Subcutaneous adipose tissue (tissue), 4 donors: ENCODE measurements around the gene KCNH8. TPM values are rescaled to one million over a fixed set of nuclear protein-coding genes. Genes with fewer than 3 reads are reported as not detected.

Source experiments
- total RNA-seq, 4 donors: library from RNA; depleted of rRNA; stranded (reverse); fragments of >200 nt; gene quantifications; one replicate each; pipeline ENCODE4 v1.1.0, GENCODE V29; 2016
- TF ChIP-seq, protein P1 (sequence below): fragments of 450-650 bp; IDR thresholded peaks from one replicate; pipeline ENCODE4 v1.5.1; 2016; ENCODE audit warnings: low read depth, mild to moderate bottlenecking, control low read depth, antibody characterized with exemption, moderate library complexity

Gene KCNH8
- total RNA-seq, 4 donors from 2014 or later = not detected

DNA sequence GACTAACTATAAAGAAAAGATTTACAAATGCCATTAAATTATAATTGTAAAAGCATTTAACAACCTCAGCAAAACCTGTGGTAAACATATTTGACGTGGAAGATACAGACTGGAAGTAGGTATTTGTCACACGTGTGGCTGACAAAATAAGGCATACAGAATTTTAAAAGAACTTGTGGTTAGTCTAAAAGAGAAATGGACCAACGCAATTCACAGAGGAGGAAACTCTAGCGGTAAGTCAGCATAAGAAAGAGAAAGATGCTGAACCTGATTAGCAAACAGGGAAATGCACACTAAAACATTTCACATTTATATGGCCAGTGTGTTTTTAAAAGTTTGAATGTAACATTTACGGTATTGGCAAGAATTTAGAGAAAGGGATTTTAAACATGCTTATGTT is 35.3 kb downstream of the KCNH8 start:
- TF ChIP-seq, protein P1, sequence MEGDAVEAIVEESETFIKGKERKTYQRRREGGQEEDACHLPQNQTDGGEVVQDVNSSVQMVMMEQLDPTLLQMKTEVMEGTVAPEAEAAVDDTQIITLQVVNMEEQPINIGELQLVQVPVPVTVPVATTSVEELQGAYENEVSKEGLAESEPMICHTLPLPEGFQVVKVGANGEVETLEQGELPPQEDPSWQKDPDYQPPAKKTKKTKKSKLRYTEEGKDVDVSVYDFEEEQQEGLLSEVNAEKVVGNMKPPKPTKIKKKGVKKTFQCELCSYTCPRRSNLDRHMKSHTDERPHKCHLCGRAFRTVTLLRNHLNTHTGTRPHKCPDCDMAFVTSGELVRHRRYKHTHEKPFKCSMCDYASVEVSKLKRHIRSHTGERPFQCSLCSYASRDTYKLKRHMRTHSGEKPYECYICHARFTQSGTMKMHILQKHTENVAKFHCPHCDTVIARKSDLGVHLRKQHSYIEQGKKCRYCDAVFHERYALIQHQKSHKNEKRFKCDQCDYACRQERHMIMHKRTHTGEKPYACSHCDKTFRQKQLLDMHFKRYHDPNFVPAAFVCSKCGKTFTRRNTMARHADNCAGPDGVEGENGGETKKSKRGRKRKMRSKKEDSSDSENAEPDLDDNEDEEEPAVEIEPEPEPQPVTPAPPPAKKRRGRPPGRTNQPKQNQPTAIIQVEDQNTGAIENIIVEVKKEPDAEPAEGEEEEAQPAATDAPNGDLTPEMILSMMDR = no peak

DNA sequence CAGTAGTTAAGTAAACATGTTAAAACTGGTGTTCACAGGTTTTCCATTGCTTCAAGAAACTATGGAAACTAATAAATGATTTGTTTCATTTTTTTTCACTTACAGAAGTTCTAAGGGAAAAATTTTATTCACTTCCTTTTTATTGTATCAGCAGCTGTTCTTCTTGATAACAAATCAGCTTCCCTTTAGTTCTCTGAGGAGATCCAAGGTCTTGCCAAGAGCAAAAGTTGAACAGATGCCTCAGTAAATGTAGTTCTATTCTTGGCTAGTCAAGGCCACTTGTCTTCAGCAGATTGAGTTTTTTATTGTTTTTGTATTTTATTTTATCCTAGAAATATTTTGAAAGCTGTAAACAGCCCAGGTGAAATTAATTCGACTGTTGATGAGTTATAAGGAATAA is 41.8 kb downstream of the KCNH8 start:
- TF ChIP-seq, protein P1 = no peak

GRCh38 chr3:19190602-19191001 is 42.3 kb downstream of the KCNH8 start:
- TF ChIP-seq, protein P1 = no peak

DNA sequence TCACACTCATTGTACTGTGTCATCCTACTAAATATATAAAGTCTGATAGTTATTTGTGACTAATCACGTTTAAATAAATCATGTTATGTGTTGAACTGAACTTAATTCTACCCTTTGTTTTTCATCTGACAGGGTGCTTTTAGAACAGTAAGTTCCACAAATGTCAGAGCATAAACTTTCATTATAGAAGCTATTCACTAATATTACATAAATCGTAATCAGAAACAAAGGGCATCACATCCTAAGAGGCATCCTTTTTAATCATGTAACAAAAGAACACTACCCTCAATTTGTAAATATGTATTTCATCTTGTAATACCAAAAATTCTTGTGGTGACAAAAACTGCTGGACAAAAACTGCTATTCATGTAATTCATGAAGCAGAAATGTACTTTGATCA is 50.8 kb downstream of the KCNH8 start:
- TF ChIP-seq, protein P1 = no peak

GRCh38 chr3:19202303-19202702 is 54.0 kb downstream of the KCNH8 start:
- TF ChIP-seq, protein P1 = no peak

DNA sequence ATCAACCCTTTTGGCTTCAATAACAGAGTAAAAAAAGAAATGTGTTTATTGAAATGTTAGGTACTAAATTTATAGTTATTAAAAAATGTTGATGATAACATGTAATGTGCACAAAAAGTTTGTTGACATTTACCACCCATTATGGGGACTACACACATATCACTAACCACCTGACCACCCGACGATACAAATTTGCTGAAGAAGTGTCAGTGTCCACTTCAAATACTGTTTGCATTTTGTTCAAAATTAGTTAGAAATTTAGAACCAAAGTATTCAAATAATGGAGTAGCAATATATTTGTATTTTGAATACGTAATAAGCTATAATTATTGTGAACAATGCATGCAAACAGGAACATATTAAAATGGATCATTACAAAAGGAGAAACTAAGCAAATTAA is 54.4 kb downstream of the KCNH8 start:
- TF ChIP-seq, protein P1 = no peak

DNA sequence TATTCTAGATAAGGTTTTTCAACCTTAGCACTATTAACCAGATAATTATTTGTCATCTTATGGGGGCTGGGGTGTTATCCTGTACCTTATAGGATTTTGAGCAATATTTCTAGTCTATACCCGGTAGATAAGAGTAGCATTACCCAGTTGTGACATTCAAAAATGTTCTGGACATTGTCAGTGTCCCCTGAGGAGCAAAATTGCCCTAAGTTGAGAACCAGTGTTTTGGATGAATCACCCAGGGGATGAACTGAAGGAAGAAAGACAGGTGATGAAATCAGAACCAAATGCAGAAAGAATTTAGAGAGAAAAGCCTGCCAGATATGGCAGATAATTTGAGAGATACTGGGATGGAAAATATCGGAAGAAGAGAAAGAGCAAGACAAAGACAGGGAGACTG is 58.2 kb downstream of the KCNH8 start:
- TF ChIP-seq, protein P1 = no peak
